SK-N-SH (cell line): ENCODE data around the gene SNAPC5.

Experiments
- CTCF ChIP-seq: fragments of 200-600 bp; sonication (generic); IDR thresholded peaks from 2 replicates; pipeline ENCODE4 v1.6.1; 2017; ENCODE audit warnings: antibody characterized with exemption, mild to moderate bottlenecking, moderate library complexity
- GATA2 ChIP-seq: sonication (generic); formaldehyde crosslinking; IDR thresholded peaks from 2 replicates; pipeline ENCODE4 v1.5.0; 2020; ENCODE audit warnings: mild to moderate bottlenecking, missing genetic modification reagents
- JUND ChIP-seq: IDR thresholded peaks from 2 replicates; pipeline ENCODE4 v1.4.0; 2012
- POLR2AphosphoS5 ChIP-seq: IDR thresholded peaks from 2 replicates; pipeline ENCODE4 v1.6.1; 2012; ENCODE audit warnings: low read depth, low read length
- REST ChIP-seq: IDR thresholded peaks from 2 replicates; pipeline ENCODE4 v1.6.1; 2012; ENCODE audit warnings: mild to moderate bottlenecking, low read depth, low read length, moderate library complexity
- TCF12 ChIP-seq: IDR thresholded peaks from 2 replicates; pipeline ENCODE4 v1.4.0; 2012
- ZBTB33 ChIP-seq: IDR thresholded peaks from 2 replicates; pipeline ENCODE4 v1.4.0; 2012; ENCODE audit warnings: low read depth, borderline replicate concordance

- TF ChIP-seq CTCF (no peak), GATA2 (CRISPR knock-in tag) (no peak), JUND (no peak), REST (no peak), TCF12 (no peak), POLR2AphosphoS5 (no peak), ZBTB33 (no peak)
These were observed 25.2 kb downstream of the SNAPC5 start for GRCh38 chr15:66472176-66472999.
